Dendritic cell treated with granulocyte-macrophage colony-stimulating factor and Interleukin-4, amounts not matched to agents 40 ng/mL and 50 ng/mL, for 4 days (primary cell): ENCODE results near the gene SREBF2.

Source experiments
- H3K27ac Mint-ChIP-seq: one replicate; pipeline ENCODE4 v1.8.0; 2022; ENCODE audit warnings: mild to moderate bottlenecking, mixed read lengths
- H3K27me3 Mint-ChIP-seq: one replicate; pipeline ENCODE4 v1.8.0; 2022; ENCODE audit warnings: mild to moderate bottlenecking, mixed read lengths
- H3K36me3 Mint-ChIP-seq: one replicate; pipeline ENCODE4 v1.8.0; 2022; ENCODE audit warnings: low read depth, mixed read lengths
- H3K4me1 Mint-ChIP-seq: one replicate; pipeline ENCODE4 v1.8.0; 2022; ENCODE audit warnings: low read depth, mixed read lengths
- H3K4me3 Mint-ChIP-seq: one replicate; pipeline ENCODE4 v1.8.0; 2022; ENCODE audit warnings: mild to moderate bottlenecking, moderate library complexity, mixed read lengths
- H3K9me3 Mint-ChIP-seq: one replicate; pipeline ENCODE4 v1.8.0; 2022; ENCODE audit warnings: mixed read lengths
- intact Hi-C: fragments of 100-400 bp; cut with micrococcal nuclease; formaldehyde crosslinking; loops from one replicate; pipeline ENCODE4 v1.15.0; 2022

SREBF2 gene

DNA sequence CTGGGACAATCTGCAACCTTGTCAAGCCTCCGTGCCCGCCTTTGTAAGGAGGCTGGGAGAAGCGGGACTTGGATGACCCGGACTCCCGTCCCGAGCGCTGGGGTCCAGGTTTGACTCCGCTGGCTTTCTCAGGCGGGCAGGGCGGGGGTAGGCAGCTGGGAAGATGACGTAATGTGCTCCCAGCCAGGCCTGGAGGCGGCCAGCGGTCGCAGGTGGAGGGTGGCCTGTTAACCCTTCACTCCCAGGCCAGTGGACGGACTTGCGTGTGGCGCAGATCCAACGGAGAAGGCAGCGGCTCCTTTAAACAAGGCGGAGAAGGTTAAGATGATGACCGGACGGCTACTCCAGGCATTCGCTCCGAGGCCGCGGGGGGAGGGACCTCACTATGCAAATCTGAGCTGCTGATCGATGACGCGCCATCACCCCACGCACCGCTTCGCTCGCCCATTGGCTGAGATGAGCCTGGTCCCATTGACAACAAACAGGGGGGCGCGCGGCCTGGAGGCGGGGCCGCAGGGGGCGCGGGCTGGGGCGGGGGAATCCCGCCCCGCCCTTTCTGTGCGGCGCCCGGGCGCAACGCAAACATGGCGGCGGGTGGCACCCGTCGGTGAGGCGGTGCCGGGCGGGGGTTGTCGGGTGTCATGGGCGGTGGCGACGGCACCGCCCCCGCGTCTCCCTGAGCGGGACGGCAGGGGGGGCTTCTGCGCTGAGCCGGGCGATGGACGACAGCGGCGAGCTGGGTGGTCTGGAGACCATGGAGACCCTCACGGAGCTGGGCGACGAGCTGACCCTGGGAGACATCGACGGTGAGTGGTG is at the start of gene SREBF2:
SREBF2 (plus strand) TSS at position 553 of the 816 bp plus-strand sequence; CDS start at position 719, 166 bp downstream.
- no peaks in the 10 kb centered on the region for H3K27me3 Mint-ChIP-seq

DNA sequence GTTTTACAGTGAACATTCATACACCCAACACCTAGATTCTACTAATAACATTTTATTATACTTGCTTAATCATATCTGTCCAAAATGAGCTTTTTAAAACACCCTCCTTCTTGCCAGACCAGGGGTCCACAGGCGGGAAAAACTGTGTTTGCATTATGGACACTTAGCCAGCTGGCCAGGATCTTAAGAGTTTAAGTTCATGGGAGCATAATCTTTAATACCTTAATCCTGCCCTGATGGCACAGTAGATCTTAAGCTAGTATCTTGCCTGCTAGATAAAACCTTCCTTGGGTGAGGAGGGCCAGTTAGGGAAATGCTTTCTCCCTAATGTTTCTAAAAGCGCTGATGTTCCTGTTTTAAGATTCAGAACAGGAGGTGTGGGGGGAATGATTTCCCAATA is 45.6 kb upstream of the SREBF2 start:
- Mint-ChIP-seq H3K27me3 (no peaks in the 10 kb centered on the region), H3K36me3 (no peaks in the 10 kb centered on the region), H3K4me3 (no peak overlapping the region), H3K27ac (no peak overlapping the region), H3K9me3 (no peaks in the 10 kb centered on the region), H3K4me1 (peaks cover 12% of the 10 kb centered on the region)
- intact Hi-C loops, result no loop called here

More for the DNA sequence above, at the start of gene SREBF2:
- intact Hi-C loops, result loop anchor here (2.0 to 5.0 kb wide), 2 partner anchors 108 to 245 kb away; partner anchors contain the start of gene PMM1
- peak within 1 kb of the TSS; percentile 97 for H3K4me3 Mint-ChIP-seq
- H3K9me3 Mint-ChIP-seq, result no peaks in the 10 kb centered on the region
- H3K27ac Mint-ChIP-seq, result peak within 1 kb of the TSS; percentile 99
- peaks cover 65% of the 10 kb centered on the region for H3K4me1 Mint-ChIP-seq
- peaks cover 35% of the 10 kb centered on the region for H3K36me3 Mint-ChIP-seq

DNA sequence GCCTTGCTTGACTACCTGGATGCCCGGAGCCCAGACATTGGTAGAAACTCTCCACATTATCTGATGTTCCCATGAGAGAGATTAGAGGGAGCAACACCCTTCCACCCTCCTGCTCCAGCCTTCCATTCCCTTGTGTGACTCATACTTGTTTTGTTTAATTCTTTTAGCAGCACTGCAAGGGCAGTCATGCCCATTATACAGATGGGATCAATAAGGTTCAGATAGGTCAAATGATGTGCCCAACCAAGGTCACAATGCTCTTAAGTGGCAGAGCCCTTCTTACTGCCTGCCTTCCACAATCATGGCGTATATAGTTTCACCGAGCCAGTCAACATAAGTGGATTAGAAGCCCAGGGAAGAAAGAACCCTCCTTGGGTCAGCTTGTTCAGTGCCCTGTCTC is 39.0 kb upstream of the SREBF2 start:
- Mint-ChIP-seq H3K9me3 (no peaks in the 10 kb centered on the region), H3K4me1 (peaks cover 4% of the 10 kb centered on the region), H3K27ac (no peak overlapping the region), H3K4me3 (no peak overlapping the region), H3K36me3 (peaks cover 11% of the 10 kb centered on the region), H3K27me3 (no peaks in the 10 kb centered on the region)
- intact Hi-C loops, result no loop called here

DNA sequence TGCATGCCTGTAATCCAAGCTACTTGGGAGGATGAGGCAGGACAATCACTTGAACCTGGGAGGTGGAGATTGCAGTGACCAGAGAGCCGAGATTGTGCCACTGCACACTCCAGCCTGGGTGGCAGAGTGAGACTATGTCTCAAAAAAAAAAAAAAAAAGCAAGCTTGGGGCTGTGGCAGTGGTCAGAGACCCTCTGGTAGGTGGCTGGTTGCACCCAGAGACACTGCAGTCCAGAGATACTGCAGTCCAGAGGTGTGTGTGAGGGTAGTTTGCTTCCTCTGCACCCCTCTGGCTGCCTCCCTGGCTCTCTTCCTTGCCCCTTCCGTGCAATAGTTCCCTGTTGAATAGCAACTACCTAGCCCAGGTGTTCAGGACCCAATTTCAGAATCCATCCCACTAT is 34.2 kb upstream of the SREBF2 start:
- peak overlapping the region; percentile 90 for H3K27ac Mint-ChIP-seq
- no peak overlapping the region for H3K4me3 Mint-ChIP-seq
- peaks cover 21% of the 10 kb centered on the region for H3K36me3 Mint-ChIP-seq
- H3K4me1 Mint-ChIP-seq, result peaks cover 45% of the 10 kb centered on the region
- H3K27me3 Mint-ChIP-seq, result no peaks in the 10 kb centered on the region
- intact Hi-C loops, result no loop called here
- no peaks in the 10 kb centered on the region for H3K9me3 Mint-ChIP-seq

DNA sequence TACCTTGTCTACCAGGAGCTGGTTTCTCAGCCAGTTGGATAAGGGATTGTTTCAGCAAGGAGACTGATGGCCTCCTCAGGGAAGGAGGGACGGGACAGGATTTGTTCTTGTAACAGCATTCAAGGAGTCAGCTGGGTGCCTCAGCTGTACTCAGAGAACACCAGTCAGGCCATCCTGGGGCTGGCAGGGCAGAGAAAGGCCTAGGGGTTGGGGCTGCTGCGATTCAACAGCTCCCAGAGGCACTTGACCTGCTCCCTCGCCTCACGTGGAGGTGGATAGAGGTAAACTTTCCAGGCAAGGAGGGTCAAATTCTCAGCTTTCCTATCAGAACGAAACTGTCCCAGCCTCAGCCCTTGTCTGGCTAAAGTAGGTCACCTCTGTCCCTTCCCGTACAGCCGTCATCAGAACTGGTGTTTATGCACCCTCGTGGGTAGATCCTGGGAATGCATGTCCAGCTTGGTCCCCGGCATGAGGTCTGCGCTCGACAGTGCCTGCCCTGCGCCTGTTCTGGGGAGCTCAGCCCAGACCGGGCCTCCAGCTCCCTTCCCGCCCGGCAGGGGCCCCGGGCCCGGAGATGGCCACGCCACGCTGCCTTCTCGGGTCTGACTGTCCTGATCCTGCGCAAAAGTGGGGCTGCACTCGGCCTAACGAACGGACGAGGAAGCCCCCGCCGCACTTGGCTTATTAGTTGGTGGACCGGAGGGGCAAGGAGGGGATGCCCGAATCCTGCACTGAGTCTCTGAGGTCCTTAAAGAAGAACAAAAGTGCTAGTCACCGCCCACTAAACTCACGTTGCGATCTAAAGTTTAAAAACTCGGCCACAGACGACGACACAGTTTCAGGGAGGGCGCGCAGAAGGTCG is 33.2 kb upstream of the SREBF2 start:
- Mint-ChIP-seq H3K4me3 (peak overlapping the region; percentile 96), H3K36me3 (peaks cover 18% of the 10 kb centered on the region), H3K27ac (peak overlapping the region; percentile 90), H3K27me3 (no peaks in the 10 kb centered on the region), H3K4me1 (peaks cover 45% of the 10 kb centered on the region), H3K9me3 (no peaks in the 10 kb centered on the region)
- intact Hi-C loops, result loop anchor here (1.0 to 2.0 kb wide), 2 partner anchors 18 to 53 kb away; no protein-coding TSS in a partner anchor

DNA sequence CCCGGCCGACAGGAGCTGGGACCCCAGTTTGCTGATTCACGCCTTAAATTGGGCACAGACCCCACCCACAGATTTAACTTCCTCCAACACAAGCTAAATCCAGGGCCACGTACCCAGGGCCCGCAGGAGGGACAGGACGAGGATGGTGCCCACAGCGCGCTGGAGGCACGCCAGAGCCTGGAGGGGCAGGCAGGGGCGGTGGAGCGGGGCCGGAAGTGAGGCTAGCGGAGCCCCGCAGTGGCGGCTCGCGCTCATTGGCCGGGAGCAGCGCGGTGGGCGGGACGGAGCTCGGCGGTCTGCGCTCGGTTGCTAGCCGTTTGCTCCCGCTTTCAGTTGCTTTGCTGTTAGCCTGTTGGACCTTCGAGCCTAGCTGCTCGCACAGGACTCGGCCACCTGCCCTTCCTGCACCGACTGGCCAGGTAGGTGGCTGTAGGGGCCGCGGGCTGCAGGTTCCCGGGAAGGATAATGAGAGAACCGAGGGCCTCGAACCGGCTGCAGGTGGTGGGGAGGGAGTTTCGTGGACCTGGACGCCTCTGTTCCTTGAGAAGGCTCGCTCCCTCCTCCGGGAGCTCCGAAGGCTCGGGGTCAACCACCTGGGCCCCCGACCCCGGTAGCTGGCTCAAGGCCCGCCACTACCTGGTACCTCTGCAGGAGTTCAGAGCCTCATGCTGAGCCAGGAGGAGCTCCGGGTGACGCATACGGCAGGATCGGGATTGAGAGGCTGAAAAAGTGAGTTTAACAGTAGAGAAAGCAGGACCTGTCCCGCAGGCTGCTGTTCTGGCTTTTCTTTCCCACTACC is 32.4 kb upstream of the SREBF2 start, which contains the start of gene CCDC134:
CCDC134 (plus strand) TSS at position 332 of the 799 bp plus-strand sequence. CDS start 8,212 bp downstream, outside the sequence.
- H3K36me3 Mint-ChIP-seq, result peaks cover 13% of the 10 kb centered on the region
- peaks cover 45% of the 10 kb centered on the region for H3K4me1 Mint-ChIP-seq
- intact Hi-C loops, result loop anchor here (1.0 to 2.0 kb wide), 2 partner anchors 19 to 54 kb away; no protein-coding TSS in a partner anchor
- no peaks in the 10 kb centered on the region for H3K9me3 Mint-ChIP-seq
- H3K4me3 Mint-ChIP-seq, result peak within 1 kb of the TSS; percentile 96
- H3K27ac Mint-ChIP-seq, result peak within 1 kb of the TSS; percentile 90
- H3K27me3 Mint-ChIP-seq, result no peaks in the 10 kb centered on the region

DNA sequence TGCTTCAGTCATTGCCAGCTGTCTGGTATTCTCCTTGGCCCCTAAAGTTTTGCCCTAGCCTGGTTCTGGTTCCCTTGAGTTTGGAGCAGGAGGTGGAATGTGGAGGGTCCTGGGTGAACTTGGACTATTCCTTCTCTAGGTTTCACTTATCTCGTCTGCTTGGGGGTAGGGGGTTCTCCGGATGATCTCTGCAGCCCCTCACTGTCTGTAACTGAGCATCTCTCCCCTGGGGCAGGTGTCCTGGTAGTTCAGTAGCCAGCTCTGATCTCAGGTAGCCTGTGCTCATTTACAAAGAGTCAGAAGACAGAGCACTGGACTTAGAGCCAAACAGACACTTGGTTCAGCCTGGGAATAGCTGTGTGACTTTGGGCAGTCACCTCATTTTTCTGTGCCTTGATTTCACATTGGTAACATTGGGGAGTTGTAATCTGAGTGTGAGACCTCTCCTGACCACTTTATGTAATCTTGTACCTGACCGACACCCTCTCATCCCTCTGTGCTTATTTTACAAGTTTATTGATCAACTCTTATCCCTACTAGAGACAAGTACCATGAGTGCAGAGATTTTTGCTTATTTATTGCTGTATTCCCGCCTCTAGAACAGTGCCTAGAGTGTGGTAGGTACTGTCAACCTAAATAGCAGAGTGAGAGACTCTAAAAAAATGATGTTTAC is 31.6 kb upstream of the SREBF2 start:
- Mint-ChIP-seq H3K27me3 (no peaks in the 10 kb centered on the region), H3K36me3 (peaks cover 10% of the 10 kb centered on the region), H3K4me3 (peak overlapping the region; percentile 96), H3K27ac (peak overlapping the region; percentile 90), H3K9me3 (no peaks in the 10 kb centered on the region), H3K4me1 (peaks cover 45% of the 10 kb centered on the region)
- intact Hi-C loops, result loop anchor here (2.0 kb wide), 1 partner anchor 54 kb away; no protein-coding TSS in a partner anchor

DNA sequence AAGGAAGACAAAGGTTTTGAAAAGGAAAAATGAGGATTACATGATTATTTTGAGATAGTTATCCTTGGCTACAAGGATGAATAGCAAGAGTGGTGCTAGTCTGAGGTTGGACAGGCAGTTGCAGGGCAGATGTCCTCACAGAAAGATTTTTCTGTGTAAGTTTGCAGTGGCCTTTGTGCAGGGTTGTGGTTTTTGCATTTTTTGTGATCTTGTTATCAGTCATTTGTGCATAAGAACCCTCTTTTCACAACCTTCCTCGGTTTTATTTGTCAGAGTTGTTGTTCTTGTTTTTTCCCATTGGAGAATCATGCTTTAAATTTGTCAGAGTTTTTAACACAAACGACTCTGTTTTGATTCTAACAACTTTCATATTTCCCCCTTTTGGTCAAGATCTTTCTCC is 31.0 kb upstream of the SREBF2 start:
- no peaks in the 10 kb centered on the region for H3K9me3 Mint-ChIP-seq
- H3K4me1 Mint-ChIP-seq, result peaks cover 45% of the 10 kb centered on the region
- intact Hi-C loops, result loop anchor here (2.0 kb wide), 1 partner anchor 55 kb away; no protein-coding TSS in a partner anchor

DNA sequence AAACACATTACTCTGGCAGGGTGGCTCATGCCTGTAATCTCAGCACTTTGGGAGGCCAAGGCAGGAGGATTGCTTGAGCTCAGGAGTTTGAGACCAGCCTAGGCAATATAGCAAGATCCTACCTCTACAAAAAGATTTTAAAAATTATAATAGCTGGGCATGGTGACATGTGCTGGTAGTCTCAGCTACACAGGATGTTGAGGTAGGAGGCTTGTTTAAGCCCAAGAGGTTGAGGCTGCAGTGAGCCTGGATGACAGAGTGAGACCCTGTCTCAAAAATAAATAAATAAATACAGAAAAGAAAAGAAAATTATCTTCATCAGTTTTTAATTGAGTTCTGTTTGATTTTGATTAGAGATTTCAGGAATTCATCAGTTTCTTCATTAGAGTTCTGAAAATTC is 27.3 kb upstream of the SREBF2 start:
- Mint-ChIP-seq H3K9me3 (no peaks in the 10 kb centered on the region), H3K4me3 (no peak overlapping the region), H3K4me1 (peaks cover 26% of the 10 kb centered on the region), H3K27me3 (no peaks in the 10 kb centered on the region), H3K36me3 (peaks cover 28% of the 10 kb centered on the region), H3K27ac (no peak overlapping the region)
- intact Hi-C loops, result no loop called here

More for the DNA sequence above, 31.0 kb upstream of the SREBF2 start:
- no peak overlapping the region for H3K27ac Mint-ChIP-seq
- H3K36me3 Mint-ChIP-seq, result peaks cover 10% of the 10 kb centered on the region
- H3K4me3 Mint-ChIP-seq, result no peak overlapping the region
- no peaks in the 10 kb centered on the region for H3K27me3 Mint-ChIP-seq

DNA sequence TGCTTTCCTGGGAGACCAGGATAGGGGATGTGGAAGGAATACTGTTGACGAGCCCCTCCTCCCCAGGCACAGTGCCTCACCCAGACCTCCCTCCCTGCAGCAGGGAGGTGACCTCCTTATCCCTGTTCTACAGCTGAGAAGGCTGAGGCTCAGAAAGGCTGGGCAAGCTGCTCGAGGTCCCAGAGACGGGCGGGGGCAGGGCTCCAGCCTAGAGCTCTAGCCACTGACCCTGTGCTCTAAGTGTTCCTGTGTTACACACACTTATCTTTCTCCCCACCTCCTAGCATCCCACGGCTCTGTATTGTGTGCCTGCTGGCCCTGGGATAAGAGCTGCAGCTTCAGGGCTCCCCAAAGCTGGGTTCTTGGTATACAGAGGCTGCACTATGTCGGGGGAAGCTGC is 24.5 kb upstream of the SREBF2 start:
- intact Hi-C loops, result no loop called here
- no peak overlapping the region for H3K27ac Mint-ChIP-seq
- no peak overlapping the region for H3K4me3 Mint-ChIP-seq
- peaks cover 2% of the 10 kb centered on the region for H3K4me1 Mint-ChIP-seq
- no peaks in the 10 kb centered on the region for H3K9me3 Mint-ChIP-seq
- H3K36me3 Mint-ChIP-seq, result peaks cover 42% of the 10 kb centered on the region
- H3K27me3 Mint-ChIP-seq, result no peaks in the 10 kb centered on the region

DNA sequence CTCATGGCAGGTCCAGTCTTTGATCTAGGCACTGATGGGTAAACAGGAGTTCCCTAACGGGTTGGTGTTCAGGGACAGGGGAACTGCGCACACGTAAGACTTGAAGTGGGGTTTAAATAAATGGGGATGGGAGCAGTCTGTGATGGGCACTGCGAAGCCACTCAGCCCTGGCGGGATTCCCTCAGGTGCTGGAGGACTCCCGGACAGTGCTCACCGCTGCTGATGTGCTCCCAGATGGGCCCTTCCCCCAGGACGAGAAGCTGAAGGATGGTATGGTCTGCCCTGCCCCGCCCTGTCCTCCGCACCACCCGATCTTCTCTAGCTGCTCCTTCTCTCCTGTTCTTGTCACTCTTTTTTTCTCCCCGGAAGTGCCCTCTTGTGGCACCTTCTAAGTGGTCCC is 22.9 kb upstream of the SREBF2 start:
- no peak overlapping the region for H3K27ac Mint-ChIP-seq

DNA sequence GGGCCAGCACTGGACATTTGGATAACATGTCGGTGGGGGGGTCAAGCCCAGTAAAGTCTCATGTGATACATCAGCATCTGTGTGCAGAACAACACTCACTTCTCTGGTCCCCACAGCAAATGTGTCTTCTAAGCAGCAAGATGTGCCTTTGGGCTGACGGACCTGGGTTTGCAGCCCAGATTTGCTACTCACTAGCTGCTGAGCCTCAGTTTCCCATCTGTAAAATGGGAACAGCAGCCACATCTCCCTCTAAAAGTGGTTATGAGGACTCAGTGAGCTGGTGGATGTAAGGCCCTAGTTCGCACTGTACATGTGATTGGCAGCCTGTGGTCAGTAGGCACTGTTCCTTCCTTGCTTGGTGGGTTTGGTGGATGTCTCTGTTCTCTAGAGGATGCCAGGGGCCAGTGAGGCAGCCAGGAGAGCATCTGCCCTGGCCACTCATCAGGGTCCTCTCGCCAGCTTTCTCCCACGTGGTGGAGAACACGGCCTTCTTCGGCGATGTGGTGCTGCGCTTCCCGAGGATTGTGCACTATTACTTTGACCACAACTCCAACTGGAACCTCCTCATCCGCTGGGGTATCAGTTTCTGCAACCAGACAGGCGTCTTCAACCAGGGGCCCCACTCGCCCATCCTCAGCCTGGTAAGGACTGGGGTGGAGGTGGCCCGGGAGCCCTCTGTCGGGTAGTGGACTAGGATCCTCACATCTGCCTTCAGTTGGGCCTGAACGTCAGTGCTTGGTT is 19.9 kb upstream of the SREBF2 start:
- Mint-ChIP-seq H3K36me3 (peaks cover 68% of the 10 kb centered on the region), H3K4me1 (no peaks in the 10 kb centered on the region), H3K27ac (no peak overlapping the region), H3K9me3 (no peaks in the 10 kb centered on the region), H3K27me3 (no peaks in the 10 kb centered on the region), H3K4me3 (no peak overlapping the region)
- intact Hi-C loops, result no loop called here

More for the DNA sequence above, 22.9 kb upstream of the SREBF2 start:
- H3K4me1 Mint-ChIP-seq, result no peaks in the 10 kb centered on the region
- no peaks in the 10 kb centered on the region for H3K9me3 Mint-ChIP-seq
- H3K27me3 Mint-ChIP-seq, result no peaks in the 10 kb centered on the region
- intact Hi-C loops, result no loop called here
- H3K4me3 Mint-ChIP-seq, result no peak overlapping the region
- H3K36me3 Mint-ChIP-seq, result peaks cover 55% of the 10 kb centered on the region
